Esophagus mucosa (tissue), 1 donor: ENCODE results near the gene PEPD. TPM values are rescaled to one million over a fixed set of nuclear protein-coding genes. Genes with fewer than 3 reads are reported as not detected.

Experiments
- ATAC-seq: fragments of 200-7000 bp; cut with Tn5 transposase; one replicate; pipeline ENCODE4 v1.9.1; 2020
- total RNA-seq: library from RNA; stranded (reverse); gene quantifications from one replicate; pipeline ENCODE4 v1.2.4, GENCODE V29; 2023
- donor health status: DM: yes; HTN: yes; CAD: no.

The PEPD gene
- total RNA-seq, 1 donor from 2014 or later = 52.4 TPM

GRCh38 chr19:33418871-33419787 lies 102.5 kb downstream of the PEPD start:
- no peak for ATAC-seq

DNA sequence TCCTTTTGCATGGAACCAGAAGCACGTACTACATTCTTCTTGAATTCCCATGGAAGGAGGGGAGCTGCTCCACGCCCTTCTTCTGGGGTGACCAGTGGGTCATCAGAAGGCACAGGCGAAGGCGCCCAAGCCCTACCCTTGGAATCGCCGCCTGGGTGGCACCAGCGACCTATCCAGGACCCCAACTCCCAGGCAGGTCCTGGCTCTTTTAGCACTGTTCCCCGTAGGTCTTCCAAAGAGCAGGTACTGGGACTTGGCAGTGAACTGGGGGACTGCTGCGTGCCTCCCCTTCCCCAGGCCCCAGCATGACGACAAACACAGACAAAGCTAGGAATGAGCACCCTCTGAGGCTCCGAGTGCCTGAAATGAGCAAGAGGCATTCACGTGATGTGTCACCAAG lies 103.1 kb downstream of the PEPD start:
- ATAC-seq = no peak

DNA sequence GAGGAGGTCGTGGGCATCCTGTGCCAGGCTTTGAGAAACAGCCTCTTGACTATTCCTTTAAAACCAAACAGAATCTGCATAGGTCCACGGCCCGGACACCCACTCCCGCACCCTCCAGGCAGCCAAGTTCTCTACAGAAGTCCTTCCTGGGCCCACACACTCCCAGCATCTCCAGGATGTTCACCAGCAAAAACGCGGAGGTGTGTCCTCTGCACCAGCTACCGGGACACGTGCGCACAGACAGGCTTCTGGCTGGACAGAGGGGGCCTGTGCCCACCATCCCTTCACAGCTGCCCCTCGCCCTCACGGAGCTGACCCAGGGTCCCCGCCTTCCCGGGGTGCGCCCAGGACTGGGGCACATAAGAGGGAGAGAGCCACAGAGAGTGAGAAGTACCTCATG lies 103.8 kb downstream of the PEPD start:
- ATAC-seq = no peak

DNA sequence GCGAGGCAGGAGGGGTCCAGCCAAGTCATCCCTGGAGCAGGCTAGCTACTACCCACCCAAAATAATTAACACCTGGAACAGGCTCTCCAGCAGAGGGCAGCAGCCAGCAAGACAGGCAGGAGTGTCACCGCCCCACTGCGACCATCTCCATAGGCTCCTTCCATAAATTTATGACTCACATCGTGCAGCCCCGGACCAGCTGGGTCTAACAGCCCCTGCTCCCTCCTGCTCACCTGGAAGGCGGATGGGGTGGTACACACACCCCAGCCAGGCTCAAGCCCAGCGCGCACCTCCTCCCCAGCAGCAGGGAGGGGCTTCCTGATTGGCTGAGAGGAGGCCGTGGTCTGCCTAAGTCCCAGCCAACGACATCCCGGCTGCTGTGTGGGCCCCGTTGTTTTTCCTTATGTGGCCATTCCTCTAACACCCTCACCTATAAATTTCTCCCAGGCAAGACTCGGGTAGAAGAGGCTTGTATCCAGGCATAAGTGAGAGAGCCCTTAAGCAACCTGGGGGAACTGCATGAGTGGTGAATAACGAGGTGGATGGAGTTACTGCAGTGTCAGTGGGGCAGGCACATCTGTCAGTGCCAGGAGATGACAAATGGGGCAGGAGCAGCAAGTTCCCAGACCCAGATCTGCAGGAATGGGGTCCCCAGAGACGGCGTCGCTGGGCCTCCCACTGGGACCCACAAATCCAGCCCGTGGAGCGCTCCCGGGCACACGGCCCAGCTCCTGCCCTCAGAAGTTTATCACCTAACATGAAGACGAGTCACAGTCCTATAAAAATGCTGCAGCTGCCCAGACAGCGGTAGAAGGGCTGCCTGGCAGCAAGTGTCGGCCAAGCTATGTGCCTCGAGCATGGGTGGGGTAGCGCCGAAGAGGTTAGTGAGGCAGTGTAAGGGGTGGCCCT lies 105.0 kb downstream of the PEPD start:
- ATAC-seq = peak; percentile 48

- ATAC-seq = no peak
Observed at GRCh38 chr19:33414667-33415605, 106.7 kb downstream of the PEPD start.

DNA sequence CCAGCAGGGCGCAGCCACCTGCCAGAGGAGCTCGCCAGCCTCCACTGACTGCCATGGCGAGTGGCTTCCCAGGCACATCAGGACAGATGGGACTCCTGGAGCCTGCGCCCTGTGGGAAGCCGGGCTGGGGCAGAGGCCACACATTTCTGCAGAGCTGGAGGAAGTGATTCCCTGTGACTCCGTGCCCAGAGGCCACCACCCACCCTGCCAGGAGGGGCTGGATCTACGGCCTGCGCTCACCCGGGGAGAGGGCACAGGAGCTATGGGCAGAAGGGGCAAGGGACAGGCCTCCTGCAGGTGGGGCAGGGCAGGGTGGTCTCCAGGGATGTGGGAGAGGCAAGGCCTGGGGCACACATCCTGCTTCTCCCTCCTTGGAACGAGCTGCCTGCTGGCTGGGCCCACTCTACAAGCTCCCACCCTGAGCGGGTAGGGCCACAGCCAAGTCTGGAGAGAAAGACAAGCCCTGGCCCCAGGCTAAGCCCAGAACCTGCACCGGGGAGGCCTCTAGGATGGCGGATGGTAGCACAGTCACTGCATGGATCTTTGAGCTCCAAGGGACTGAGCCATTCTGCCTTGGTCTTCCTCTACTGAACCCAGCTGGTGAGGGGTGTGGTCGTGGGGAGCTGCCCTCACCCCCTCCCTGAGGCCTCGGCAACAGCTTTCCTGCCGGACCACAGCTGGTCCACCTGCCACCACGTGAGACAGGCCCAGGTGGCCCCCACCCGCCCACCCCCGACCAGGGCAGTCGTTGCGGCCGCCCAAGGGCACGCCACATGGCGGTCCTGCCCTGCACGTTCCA lies 107.5 kb downstream of the PEPD start:
- no peak for ATAC-seq

- no peak for ATAC-seq
Observed at GRCh38 chr19:33413426-33413725, 108.2 kb downstream of the PEPD start.

DNA sequence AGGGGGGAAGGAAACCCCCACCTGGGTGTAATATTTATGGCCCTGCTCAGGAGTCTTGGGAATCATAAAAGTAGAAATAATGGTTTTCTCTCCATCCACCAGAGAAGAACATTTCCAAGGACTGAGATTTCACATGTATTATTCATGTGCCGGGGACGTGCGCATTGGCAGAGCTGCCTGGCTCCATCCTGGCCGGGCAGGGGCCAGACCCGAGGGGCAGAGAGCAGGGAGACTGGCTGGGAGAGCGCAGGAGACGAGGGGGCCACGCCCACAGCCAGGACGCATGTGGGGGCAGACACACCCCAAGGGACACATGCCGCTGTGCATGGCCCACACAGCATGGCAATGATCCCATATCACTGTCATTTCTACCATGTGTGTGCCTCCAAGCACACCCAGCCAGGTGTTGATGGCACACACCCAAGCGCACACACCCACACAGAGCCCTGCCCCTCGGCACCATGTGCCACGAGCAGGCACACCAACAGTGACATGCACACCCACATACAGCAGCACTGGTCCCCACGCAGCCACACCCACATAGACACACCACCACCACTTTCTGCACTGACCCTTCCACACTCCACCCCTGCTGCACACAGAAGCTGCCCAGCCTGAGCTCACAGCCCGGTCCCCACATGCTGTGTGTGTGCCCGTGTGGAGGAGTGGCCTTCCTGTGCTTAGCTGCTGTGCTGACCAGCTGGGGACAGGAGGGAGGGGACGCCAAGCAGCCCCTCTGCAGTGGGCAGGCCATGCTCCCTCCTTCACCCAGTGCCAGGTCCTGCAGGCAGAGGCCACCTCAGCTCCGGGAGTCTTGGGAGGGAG lies 108.8 kb downstream of the PEPD start:
- ATAC-seq = peak; percentile 23

GRCh38 chr19:33411621-33412180 lies 109.9 kb downstream of the PEPD start:
- no peak for ATAC-seq

GRCh38 chr19:33410915-33411401 lies 110.6 kb downstream of the PEPD start:
- no peak for ATAC-seq

DNA sequence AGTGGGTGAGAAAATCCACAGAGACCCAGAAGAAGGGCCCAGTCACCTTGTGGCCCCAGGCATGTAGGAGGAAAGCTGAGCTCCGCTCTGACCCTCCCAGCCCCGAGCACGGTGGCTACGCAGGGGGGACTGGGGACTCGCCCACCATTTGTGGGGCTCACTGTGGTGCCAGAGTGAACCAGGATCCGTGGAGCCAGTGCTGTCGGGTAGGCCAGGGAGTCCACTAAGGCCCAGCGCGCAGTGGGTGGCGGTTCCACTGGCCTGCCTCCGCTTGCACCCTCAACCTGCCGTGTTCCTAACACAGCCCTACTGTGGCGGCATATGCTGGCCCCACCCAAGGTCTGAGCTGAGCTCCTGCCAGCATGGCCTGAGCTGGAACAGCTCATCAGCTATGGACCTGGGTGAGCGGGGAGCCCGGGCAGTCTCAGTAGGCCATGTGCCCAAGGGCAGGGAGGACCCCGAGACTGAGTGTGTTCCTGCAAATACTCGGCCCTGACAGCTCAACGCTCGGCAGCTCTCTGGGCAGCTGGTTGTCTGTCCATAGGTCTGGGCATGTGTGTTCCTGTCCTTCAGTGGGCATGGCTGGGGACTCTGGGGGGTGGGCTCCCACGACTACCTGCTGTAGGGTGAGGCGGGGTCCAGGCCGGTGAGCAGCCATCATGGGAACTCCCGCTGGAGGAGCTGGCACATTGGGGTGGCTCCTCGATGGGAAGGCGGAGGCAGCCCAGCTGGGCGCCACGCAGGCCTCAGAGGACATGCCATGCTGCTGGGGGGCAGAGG lies 111.5 kb downstream of the PEPD start:
- ATAC-seq = no peak

DNA sequence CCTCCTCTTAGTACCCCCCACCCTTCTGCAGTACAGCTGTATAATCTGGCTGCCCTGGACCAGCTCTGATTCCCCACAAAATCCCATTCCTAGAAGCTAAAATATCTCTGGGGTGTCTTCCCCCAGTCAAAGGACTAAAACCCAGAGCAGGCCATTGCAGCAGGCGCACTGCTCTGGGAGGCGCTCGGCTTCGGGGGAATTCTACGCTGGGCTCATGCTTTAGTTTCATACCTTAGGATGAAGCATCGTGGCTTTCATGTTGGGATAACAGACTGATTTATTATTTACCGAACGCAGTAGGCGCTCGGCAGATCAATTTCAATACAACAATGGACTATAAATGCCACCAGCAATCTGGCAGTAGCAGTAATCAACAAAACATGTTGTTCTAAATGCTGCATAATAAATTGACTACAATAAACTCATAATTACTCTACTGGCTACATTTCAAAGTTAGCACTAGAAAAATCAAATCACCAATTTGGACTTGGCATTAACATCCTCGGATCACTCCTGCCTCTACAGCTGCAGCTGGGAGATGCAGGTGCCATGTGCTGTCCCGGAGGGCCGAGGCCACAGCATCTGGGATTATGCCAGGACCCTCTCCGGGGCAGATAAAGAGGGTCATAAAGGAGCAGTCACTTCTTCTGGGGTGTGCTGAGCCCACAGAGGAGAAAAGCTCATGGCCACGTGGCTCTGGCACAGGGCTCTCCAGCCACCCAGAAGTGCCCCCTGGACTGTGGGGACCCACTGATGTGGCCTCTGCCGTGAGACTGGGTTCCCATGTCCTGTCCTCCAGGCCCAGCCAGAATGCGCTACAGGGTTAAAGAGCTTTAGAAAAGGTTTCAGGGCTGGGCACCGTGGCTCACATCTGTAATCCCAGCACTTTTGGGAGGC lies 112.8 kb downstream of the PEPD start:
- no peak for ATAC-seq

GRCh38 chr19:33408116-33408515 lies 113.5 kb downstream of the PEPD start:
- no peak for ATAC-seq

DNA sequence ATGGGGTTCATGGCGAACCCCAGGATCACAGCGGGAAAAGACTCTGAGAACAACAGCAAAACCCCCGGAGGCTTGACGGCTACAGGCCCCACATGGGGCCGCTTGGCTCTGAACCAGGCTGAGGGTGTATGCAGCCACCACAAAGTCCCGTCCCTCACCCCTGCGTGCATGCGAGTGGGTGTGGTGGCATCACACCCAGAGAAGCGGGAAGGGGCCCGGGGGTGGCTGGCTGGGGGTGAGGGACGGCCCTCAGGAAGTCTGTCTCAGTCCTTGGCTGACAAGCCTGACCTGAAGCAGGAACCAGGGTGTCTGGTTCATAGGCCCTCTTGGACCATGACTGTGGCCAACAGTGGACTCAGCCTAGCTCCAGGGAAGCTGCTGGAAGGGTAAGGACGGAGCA lies 113.9 kb downstream of the PEPD start:
- ATAC-seq = no peak

DNA sequence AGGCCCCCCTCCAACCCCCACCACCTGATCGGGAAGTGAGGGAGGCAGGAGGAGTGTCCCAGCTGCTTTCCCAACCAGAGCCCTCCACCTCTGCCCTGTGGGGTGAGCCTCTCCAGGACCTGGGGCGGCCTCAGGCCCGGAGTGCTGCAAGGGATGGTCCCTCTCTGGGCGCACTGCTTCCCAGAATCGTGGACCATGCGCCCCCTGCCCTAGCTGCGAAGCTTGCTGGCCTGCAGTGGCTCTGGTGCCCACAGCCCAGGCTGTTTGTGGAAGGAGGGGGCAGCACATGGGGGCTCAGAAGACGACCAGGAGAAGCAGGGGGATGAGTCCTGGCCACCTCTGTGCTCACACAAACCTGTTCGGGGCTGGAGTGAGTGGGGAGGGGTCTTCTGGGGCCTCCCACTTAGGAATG lies 114.4 kb downstream of the PEPD start:
- peak; percentile 4 for ATAC-seq

DNA sequence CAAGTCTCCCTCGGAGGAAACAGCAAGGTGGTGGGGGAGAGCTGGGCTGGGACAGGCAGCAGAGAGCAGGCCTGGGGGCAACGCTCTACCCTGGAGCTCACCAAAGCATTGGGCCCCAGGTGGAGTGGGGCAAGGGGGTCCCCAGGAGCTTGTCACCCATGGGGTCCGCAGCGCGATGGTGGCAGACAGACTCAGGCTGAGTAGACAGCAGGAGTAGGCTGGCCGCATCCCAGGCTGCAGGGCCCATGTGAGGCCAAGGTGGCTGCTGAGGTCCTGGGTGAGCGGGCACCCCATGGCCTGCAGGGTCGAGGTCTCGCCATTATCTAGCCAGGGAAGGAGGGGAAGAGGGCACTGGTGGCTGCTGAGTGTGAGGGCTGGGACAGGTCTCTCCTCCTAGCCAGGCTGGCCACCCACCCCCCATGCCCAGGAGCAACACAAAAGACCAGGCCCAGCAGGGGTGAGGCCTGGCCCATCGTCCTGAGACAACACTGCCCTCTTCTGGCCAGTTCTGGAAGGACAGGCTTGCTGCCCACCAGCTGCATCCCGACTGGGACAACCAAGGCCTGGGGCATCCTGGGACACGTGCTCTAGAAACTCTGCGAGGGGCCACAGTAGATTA lies 115.0 kb downstream of the PEPD start:
- peak; percentile 70 for ATAC-seq

GRCh38 chr19:33405553-33406461 lies 115.8 kb downstream of the PEPD start:
- ATAC-seq = no peak
